Caco-2 (cell line): ENCODE results near the gene PITPNM3. TPM values are rescaled to one million over a fixed set of nuclear protein-coding genes. Genes with fewer than 3 reads are reported as not detected.

Source experiments
- BruUV-seq: library from RNA; stranded (reverse); fragments of 400-500 nt; replicated peaks from 2 replicates; lab custom pipeline; 2021; lab: Mats Ljungman, UMichigan
- CTCF ChIA-PET: fragments of 300-600 bp; sonication (Branson Sonifier 250); formaldehyde crosslinking; loops from one replicate; lab custom pipeline; 2022; ENCODE audit warnings: antibody characterized with exemption; lab: Charles Lee
- POLR2A ChIA-PET: fragments of 300-600 bp; sonication (Branson Sonifier 250); formaldehyde crosslinking; loops from one replicate; lab custom pipeline; 2022; ENCODE audit warnings: antibody characterized with exemption; lab: Charles Lee
- DNase-seq, 2 experiments: peaks; one replicate each; pipeline versions ENCODE4 v3.0.0 to v3.0.0-alpha.2; 2020 to 2022
- H3K27me3 ChIP-seq: replicated peaks from 2 replicates; pipeline ENCODE4 v1.6.0; 2011; ENCODE audit warnings: low read length; ENCODE audit not compliant: control insufficient read depth, insufficient read depth
- H3K36me3 ChIP-seq: 2 replicates; pipeline ENCODE4 v1.5.1; 2011; ENCODE audit warnings: low read length; ENCODE audit not compliant: control insufficient read depth, insufficient read depth
- H3K4me1 ChIP-seq: fragments of 250-450 bp; sonication (Bioruptor Pico); 2 replicates; pipeline ENCODE4 v1.5.1; 2020; ENCODE audit warnings: mild to moderate bottlenecking
- H3K4me3 ChIP-seq: 2 replicates; pipeline ENCODE4 v1.5.1; 2011; ENCODE audit warnings: low read depth, mild to moderate bottlenecking, control low read depth, low read length
- H3K9me3 ChIP-seq: fragments of 250-450 bp; sonication (Bioruptor Pico); 2 replicates; pipeline ENCODE4 v1.5.1; 2020; ENCODE audit warnings: mild to moderate bottlenecking, moderate library complexity
- H3K27ac Mint-ChIP-seq: one replicate; pipeline ENCODE4 v1.8.0; 2022; ENCODE audit warnings: mixed read lengths; ENCODE audit not compliant: unreplicated experiment
- H3K27me3 Mint-ChIP-seq: one replicate; pipeline ENCODE4 v1.8.0; 2022; ENCODE audit warnings: mixed read lengths; ENCODE audit not compliant: insufficient read depth, unreplicated experiment
- H3K36me3 Mint-ChIP-seq: one replicate; pipeline ENCODE4 v1.8.0; 2022; ENCODE audit warnings: mild to moderate bottlenecking, mixed read lengths; ENCODE audit not compliant: insufficient read depth, unreplicated experiment
- H3K4me1 Mint-ChIP-seq: one replicate; pipeline ENCODE4 v1.8.0; 2022; ENCODE audit warnings: low read depth, mixed read lengths; ENCODE audit not compliant: unreplicated experiment
- H3K4me3 Mint-ChIP-seq: one replicate; pipeline ENCODE4 v1.8.0; 2022; ENCODE audit warnings: mild to moderate bottlenecking, moderate library complexity, mixed read lengths; ENCODE audit not compliant: unreplicated experiment
- H3K9me3 Mint-ChIP-seq: one replicate; pipeline ENCODE4 v1.8.0; 2022; ENCODE audit warnings: mixed read lengths; ENCODE audit not compliant: unreplicated experiment
- intact Hi-C: fragments of 100-400 bp; cut with micrococcal nuclease; formaldehyde crosslinking; loops from one replicate; pipeline ENCODE4 v1.10.0; 2022; ENCODE audit not compliant: unreplicated experiment
- total RNA-seq: library from RNA; stranded (reverse); gene quantifications from 2 replicates; pipeline ENCODE4 v1.2.3, GENCODE V29; 2022
- TF ChIP-seq, protein P1 (sequence below), 2 experiments: fragments of 200-600 bp in 1 of 2; IDR thresholded peaks; 1 replicate in 1 of 2; 2 replicates in 1 of 2; pipeline versions ENCODE4 v1.5.1 to v1.8.0; 2011 to 2022; ENCODE audit warnings: antibody characterized with exemption in 1 of 2, control low read depth in 1 of 2, inconsistent platforms in 1 of 2, low read depth in 1 of 2, low read length in 1 of 2, mild to moderate bottlenecking in 1 of 2, moderate library complexity in 1 of 2; ENCODE audit not compliant: insufficient read depth in 1 of 2, severe bottlenecking in 1 of 2, unreplicated experiment in 1 of 2

The PITPNM3 gene
- total RNA-seq, 1 experiment from 2014 or later: 0.50 TPM

DNA sequence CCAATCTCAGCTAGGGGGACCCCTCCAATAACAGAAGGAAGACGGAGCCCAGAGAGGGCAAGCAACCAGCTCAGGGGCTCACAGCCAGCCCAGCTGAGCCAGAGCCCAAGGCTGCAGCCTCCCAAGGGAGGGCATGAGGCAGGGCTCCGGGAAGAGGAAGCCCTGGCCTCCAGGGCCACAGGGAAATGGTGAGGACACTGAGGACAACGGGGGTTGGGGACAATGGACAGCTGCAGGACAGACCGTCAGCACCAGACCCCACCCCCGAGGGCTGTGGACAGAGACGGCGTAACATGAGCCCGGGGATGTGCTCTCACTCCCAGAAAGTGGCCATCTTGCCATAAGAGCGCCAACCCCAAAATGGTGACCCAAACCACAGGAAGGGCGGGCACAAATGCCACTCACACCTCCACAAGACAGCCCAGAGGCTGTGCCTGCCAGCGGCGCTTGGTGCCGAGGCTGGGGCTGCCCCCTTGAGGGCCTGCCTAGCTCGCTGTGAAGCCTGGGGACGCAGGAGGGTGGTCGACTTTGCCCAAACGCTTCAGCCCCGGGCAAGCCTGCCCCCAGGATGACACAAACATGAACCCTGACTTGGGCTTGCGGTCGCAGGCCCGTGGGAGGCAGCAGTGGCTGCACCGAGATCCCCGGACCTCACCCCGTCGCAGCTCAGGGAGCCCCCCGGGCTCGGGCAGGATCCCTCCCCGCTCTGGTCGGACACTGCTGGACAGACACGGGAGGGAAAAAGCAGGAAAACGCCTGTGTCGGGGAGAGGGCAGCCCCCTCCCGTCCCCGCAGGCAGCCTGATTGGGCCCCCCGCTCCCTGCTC lies 101.6 kb downstream of the PITPNM3 start:
- no peak for DNase-seq
- TF ChIP-seq, protein P1, sequence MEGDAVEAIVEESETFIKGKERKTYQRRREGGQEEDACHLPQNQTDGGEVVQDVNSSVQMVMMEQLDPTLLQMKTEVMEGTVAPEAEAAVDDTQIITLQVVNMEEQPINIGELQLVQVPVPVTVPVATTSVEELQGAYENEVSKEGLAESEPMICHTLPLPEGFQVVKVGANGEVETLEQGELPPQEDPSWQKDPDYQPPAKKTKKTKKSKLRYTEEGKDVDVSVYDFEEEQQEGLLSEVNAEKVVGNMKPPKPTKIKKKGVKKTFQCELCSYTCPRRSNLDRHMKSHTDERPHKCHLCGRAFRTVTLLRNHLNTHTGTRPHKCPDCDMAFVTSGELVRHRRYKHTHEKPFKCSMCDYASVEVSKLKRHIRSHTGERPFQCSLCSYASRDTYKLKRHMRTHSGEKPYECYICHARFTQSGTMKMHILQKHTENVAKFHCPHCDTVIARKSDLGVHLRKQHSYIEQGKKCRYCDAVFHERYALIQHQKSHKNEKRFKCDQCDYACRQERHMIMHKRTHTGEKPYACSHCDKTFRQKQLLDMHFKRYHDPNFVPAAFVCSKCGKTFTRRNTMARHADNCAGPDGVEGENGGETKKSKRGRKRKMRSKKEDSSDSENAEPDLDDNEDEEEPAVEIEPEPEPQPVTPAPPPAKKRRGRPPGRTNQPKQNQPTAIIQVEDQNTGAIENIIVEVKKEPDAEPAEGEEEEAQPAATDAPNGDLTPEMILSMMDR (IDR thresholded peaks at IDR 0.05; ENCODE audit: insufficient read depth in 1 of 2, low read depth in 1 of 2, low read length in 1 of 2, severe bottlenecking in 1 of 2, unreplicated experiment in 1 of 2): no peak
- Mint-ChIP-seq H3K4me3 (no peak overlapping the region), H3K27ac (no peak overlapping the region), H3K27me3 (no peaks in the 10 kb centered on the region), H3K36me3 (no peaks in the 10 kb centered on the region), H3K4me1 (no peaks in the 10 kb centered on the region), H3K9me3 (no peaks in the 10 kb centered on the region)
- no TSS peak for BruUV-seq
- Histone ChIP-seq H3K9me3 (no peaks in the 10 kb centered on the region), H3K4me3 (no peak overlapping the region), H3K27me3 (no peaks in the 10 kb centered on the region), H3K4me1 (no peaks in the 10 kb centered on the region), H3K36me3 (no peaks in the 10 kb centered on the region)
- POLR2A ChIA-PET: no interaction called here
- intact Hi-C loops: no loop called here
- CTCF ChIA-PET: no interaction called here

DNA sequence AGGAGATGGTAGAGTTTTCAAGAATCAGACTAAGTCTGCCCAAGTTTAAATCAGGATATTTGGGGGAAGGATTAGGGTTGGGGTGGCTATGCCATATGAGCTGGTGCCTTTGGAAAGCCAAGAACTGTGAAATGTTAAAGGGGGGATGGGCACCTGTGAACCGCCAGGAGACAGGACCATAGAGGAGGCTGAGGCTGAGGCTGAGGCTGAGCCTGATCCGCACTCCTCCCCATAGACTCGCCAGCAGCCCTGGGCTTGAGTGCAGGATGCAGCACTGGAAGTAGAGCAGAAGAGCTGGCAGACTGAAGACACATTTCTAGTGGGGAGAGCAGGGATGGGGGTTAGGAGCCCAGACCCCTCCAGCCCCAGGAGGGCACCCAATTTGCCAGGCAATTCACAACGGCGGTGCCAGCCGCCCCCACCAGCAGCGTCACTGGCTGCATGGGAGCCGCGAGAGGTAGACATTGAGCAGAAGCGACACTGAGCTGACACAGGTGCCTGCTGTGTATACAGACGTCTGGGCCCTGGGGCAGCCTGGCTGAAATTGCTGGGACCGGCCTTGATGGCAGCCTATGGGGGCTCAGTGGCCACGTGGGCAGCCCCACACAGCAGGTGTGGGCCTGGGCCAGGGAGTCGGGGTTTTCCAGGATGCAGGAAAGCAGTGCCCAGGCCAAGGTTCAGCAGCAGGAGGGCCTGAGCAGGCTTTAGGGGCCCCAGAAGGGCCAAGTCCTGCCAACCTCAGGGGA lies 102.9 kb downstream of the PITPNM3 start:
- H3K36me3 Mint-ChIP-seq: no peaks in the 10 kb centered on the region
- H3K27ac Mint-ChIP-seq: no peak overlapping the region
- Histone ChIP-seq H3K36me3 (no peaks in the 10 kb centered on the region), H3K4me3 (no peak overlapping the region), H3K4me1 (no peaks in the 10 kb centered on the region), H3K27me3 (no peaks in the 10 kb centered on the region), H3K9me3 (no peaks in the 10 kb centered on the region)
- ChIA-PET CTCF (no interaction called here), POLR2A (no interaction called here)
- TF ChIP-seq, protein P1 (IDR thresholded peaks at IDR 0.05; ENCODE audit: insufficient read depth in 1 of 2, low read depth in 1 of 2, low read length in 1 of 2, severe bottlenecking in 1 of 2, unreplicated experiment in 1 of 2): no peak
- no peaks in the 10 kb centered on the region for H3K9me3 Mint-ChIP-seq
- no peak for DNase-seq
- no TSS peak for BruUV-seq
- intact Hi-C loops: no loop called here
- no peaks in the 10 kb centered on the region for H3K27me3 Mint-ChIP-seq
- no peak overlapping the region for H3K4me3 Mint-ChIP-seq
- no peaks in the 10 kb centered on the region for H3K4me1 Mint-ChIP-seq

- no TSS peak for BruUV-seq
- Histone ChIP-seq H3K4me3 (no peak overlapping the region), H3K36me3 (no peaks in the 10 kb centered on the region), H3K27me3 (no peaks in the 10 kb centered on the region), H3K4me1 (no peaks in the 10 kb centered on the region), H3K9me3 (no peaks in the 10 kb centered on the region)
- Mint-ChIP-seq H3K27ac (no peak overlapping the region), H3K4me1 (no peaks in the 10 kb centered on the region), H3K9me3 (no peaks in the 10 kb centered on the region), H3K4me3 (no peak overlapping the region), H3K27me3 (no peaks in the 10 kb centered on the region), H3K36me3 (no peaks in the 10 kb centered on the region)
- intact Hi-C loops: no loop called here
- CTCF ChIA-PET: no interaction called here
- DNase-seq: no peak
- TF ChIP-seq, protein P1 (IDR thresholded peaks at IDR 0.05; ENCODE audit: insufficient read depth in 1 of 2, low read depth in 1 of 2, low read length in 1 of 2, severe bottlenecking in 1 of 2, unreplicated experiment in 1 of 2): no peak
- POLR2A ChIA-PET: no interaction called here
Measured at GRCh38 chr17:6452471-6453266, 103.7 kb downstream of the PITPNM3 start.
